Hematopoietic multipotent progenitor cell treated with erythropoietin and hydrocortisone succinate and interleukin-3 and kit ligand, for 17 days (in vitro differentiated cells): ENCODE measurements around the gene IDS.
"Not testable (repeated sequence)": the region's sequence is repeated elsewhere in the genome, so short reads cannot be mapped to it uniquely, and the experiment has no call there.

Experiments
- DNase-seq: peaks from one replicate; pipeline ENCODE4 v3.0.0-alpha.2; 2015; ENCODE audit warnings: low spot score

Gene IDS

DNA sequence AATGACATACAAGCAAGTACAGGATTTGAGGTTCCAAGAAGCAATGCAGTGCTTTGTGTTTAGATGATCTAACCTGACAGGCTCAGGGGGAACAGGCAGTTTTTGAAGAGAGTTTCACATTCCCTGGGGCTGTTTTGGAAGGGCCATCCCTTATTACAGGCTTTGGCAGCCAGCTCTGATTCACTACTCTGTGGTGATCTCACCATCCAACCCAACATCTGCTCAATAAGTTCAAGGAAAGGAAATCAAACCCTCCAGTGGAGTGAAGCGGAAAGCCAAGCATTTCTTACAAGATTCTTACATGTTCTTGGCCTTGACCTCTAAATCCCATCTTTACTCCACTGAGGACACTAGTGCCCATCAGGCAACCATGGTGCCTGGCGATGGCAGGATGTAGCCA lies 7.5 kb downstream of the IDS start:
- no peak for DNase-seq

DNA sequence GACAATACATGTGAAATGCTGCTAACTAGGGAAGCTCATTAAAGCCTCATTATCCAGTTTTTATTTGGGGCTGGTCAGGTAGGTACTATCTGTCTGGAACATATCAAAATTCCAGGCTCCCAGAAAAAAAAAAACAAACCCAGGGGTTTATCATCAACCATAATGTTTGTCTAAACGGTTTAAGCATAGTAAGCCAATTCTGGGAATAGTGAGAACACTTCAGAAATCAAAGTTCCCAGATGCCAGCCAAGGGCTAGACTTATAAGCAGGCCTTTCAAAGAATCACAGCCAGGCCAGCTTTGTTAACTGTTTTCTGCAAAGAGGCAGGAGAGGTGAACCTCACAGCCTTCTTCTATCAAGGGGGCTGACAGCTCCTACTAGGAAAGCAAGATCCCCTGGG lies 8.1 kb downstream of the IDS start:
- DNase-seq, result no peak

DNA sequence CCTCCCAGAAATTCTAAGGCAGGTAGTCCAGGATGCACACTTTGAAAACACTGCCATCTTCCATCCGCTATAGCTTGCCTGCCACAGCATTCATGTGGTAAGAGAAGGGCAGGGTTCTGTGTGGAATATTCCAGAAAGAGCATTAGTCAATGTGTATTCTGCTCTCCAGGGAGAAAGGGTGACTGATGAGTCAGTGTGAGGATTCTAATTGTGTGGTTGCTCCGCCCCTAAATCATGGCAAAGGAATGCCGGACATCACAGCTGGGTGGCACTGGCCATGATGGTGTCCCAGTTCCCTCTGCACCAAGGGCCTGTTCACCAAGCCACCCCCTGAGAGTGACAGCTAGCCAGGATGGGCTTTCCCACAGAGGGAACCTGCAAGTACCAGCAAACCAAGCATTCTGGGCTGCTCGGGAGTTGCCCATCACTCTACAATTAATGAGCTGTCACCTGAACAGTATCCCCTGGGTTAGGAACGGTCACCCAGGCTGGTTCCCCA lies 9.5 kb downstream of the IDS start:
- DNase-seq, result no peak

DNA sequence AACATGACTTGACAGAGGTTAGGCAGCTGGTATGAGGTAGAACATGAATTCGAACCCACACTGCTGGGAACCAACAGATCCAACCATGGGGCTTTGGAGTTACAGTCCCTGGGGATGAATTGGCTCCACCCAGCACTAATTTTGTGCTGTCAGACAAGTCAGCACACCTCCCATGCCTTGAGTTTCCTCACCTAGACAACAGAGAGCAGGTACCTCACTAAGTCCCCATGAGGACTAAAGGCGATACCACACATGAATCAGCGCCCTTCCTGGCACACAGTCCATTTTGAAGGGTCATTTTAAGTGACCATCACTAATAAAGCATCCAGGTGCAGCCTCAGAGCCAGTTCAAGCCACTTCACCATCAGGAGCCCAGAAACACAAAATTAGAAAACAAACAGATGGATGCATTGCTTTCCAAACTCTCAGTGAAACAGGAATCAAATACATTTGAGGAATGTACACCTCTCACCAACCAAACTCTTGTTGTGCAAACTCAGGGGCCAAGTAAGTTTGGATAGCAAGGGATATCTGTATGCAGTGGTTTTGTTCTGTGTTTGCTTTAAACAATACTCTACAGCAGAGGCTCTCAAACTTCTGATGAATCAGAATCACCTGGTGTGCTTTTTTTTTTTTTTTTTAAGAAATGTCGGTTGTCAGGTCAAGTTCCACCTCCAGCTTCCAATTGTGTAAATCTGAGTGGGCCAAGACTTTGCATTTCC lies 10.1 kb downstream of the IDS start:
- no peak for DNase-seq

DNA sequence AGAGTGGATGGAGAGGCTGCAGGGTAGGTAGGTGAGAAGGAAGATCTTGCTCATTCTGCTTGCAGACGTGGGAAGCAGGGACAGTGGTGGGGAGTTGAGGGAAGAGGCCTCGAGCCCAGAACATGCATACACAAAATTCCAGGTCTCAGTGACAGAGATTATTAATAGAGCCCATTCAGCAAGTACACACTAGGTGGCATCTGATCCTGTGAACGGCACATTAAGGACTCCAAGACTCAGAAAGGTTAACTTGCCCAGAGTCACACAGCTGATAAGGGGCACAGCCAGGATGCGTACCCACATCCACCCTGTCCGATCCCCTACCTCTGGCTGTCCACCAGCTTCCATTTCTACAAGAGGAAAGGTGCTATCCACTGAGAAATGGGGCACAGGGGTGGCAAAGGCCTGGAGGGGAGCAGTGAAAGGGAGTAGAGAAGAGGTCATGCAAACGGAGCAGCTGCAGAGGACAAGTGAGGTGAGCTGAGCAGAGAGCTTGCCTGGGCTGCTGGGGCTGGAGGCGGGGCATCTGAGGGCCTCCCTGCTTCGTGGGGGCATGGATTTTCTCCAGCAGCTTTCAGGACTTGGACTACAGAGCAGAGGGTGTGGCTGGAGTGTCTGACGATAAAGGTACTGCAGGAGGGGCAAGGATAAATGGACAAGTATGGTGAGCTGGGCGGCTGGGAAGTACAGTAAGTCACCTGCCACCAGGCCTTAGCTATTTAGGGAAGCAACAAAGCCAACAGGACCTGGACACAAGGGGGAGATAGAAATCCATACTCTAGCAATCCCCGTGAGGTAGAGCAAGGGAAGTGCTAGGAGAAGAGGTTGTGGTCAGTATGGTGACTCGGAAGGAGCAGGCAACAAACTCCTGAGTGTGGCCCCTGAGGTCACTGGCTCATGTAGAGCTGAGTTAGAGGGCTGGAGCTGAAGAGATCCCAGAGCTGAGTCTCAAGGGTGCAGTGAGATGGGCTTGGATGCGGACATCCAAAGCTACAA lies 11.2 kb downstream of the IDS start:
- peak; percentile 10 for DNase-seq

DNA sequence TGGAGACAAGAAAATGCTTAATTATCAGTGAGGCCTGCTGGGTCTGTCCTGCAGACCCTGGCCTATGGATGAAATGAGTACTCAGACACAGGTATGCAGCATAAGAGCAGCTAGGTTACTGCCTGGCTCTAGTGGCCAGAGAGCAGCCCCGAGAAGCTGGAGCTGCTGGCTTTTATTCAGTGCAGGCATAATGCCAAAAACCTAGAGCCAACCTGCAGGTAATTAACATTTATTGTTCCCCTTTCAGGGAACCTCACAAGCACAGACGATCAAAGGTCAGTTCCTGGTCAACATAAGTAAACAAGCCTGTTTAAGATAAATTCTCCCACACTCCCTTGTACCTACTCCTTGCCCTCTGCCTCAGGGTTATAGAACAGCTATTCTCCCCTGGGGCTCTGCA lies 13.3 kb downstream of the IDS start:
- no peak for DNase-seq

DNA sequence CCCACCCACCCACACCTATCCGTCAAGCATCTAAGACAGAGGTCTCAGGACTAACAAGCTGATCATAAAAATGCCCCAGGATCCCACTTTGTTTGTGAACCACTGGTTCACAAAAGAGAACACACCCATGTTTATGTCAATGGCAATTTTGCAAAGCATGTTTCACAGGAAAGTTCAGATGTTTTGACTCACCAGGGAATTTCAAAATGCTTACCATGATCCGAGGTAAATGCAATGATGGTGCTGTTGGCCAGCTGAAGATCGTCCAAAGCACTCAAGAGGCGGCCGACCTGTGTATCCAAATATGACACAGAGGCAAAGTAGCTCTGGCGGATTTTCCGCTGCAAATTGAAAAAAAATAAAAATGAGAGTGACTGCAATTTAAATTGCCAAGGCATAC lies 15.0 kb downstream of the IDS start:
- DNase-seq, result no peak

DNA sequence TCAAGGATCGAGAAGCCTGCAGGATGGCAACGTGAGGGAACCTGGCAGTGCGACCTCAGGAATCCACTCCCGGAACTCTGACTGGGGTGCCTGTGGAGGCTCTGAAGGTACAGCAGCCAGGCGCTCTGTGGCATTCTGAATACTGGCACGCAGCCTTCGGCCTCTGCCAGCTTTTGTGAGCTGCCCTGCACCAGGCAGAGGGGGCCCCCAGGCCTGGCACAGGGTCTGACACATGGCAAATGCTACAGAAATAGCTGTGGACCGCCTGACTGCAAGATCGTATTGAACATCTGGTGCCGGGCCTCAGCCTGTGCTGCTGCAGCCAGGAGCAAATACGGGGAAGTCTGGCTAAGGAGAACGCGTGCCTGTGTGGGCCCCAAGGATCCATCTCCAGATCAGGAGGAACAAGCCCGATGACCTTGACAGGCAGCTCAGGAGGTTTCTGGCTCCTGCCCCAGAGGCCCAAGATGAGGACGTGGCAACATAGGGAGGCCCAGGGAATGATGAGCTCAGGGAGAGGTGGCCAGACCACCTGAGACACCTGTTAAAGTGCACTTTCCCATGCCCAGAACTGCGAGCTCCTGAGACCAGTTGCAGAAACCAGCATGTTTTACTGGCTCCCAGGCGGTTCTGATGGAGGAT lies 16.6 kb downstream of the IDS start:
- DNase-seq, result not testable (repeated sequence)

DNA sequence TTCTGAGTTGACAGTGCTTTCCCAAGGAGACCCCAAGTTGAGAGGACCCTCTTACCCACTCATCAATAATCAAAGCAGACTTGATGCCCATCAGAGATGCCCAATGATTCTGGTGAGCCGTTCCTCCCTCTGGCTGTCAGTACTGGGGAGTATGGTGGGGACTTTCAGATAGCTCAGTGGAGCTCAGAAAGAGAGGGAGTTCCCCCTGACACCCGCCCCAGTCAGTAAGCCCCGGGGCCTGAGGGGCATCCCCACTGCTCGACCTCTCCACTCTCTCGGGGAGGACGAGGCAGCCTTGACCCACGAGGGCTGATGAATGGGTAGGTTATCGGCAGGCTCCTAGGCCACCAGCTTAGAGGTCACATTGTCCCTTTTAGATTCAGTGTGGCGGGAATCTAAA lies 17.1 kb downstream of the IDS start:
- DNase-seq, result not testable (repeated sequence)

DNA sequence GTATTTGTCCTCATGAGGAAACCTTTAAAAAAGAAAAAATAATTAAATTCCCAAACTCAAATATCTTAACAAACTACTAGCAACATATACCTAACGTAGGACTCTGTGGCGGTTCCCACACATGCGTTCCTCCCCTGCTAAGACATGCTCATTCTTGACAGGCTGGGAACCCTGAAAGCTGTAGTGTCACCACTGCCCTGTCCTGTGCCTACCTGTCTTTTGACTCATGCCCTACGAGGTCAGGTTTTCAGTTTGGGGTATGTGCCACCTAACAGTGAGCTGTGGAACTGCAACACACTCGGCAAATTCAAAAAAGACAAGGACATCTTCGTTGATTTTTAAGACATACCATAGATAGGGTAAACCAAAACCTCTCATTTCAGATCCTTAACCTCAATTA lies 17.8 kb downstream of the IDS start:
- DNase-seq, result no peak

DNA sequence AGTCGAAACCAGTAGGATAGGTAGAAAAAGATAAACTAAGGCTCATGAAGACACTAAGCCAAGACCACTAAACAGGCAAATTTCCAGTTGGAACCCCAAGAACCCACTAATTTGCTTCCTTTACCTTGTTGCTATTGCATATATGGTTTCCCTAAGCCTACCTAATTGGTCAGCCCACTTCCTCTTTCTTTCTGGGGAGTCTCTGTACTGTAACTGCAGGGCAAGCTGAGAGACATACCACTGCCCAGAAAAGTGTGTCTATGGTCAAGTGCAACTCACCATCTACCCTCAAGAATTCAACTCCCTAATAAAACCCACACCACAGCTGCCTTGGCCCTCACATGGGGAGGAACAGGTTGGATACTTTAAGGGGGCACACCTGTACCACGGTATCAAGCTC lies 28.6 kb downstream of the IDS start:
- DNase-seq, result no peak

DNA sequence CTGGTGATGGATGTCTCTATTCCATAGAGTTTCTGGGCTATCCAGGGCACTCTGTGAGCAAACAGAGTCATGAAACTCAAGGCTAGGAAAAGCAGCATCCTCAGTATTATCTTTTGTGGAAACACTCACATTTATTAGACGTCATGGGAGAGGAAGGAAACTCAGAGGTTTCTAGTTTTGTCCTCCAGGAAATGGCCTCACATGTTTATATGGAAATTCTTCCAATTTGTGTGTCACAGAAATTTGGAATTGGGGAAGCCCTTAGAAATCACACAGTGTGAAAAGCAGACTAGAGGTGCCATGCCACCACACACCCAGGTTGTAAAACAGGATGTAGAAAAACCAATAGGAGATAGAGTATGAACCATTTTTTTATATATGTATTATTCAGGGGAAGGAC lies 31.1 kb downstream of the IDS start:
- DNase-seq, result no peak

DNA sequence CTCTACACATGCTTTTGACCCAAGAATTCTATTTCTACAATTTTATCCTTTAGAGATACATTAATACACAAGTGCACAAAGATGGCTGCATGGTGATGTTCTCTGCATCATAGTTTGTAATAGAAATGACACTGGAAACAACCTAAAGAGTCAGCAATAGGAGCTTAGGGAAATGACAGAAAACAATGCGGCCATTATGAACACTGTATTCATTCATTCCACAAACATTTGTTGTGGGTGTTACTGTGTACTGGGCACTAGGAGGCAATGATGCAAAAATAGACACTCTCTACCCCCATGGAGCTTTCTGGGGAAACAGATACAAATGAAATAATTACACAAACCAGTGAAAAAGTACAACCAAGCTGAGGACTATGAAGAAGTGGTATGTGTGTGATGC lies 32.0 kb downstream of the IDS start:
- DNase-seq, result no peak

DNA sequence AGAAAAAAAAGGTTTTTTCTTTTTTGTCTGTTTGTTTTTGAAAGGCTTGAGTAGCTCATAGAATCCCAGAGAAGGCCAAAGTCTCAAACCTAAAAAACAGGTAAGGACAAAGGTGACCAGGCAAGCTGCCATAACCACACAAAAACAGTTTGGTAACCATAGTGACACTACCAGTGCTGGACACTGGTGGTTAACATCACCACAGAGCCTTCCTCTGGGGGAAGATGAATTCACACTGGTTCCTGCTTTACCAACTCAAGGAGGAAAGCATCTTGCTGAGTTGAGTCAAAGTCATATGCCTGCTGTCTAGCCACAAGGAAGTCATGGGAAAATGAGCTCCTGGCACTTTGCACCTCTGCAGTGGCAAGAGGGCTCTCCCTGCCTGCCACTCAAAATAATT lies 32.5 kb downstream of the IDS start:
- DNase-seq, result no peak

DNA sequence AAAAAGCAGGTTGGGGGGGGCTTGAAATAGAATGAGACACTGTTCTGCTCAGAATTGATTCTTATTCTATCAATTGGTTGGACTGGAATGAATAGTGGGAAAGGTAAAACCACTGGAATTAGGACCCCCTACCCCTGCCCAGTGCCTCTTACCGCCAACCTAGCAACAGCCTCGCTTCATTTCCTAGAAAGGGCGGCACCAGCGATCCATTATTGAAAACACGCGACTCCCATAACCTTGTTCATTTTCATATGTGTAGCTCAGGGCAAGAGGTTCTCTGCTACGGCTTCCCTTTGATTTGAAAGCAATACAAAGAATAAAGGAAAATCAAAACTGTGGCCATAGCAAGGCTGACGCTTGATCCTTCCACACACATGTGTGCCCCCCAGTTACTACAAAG lies 33.7 kb downstream of the IDS start:
- no peak for DNase-seq

DNA sequence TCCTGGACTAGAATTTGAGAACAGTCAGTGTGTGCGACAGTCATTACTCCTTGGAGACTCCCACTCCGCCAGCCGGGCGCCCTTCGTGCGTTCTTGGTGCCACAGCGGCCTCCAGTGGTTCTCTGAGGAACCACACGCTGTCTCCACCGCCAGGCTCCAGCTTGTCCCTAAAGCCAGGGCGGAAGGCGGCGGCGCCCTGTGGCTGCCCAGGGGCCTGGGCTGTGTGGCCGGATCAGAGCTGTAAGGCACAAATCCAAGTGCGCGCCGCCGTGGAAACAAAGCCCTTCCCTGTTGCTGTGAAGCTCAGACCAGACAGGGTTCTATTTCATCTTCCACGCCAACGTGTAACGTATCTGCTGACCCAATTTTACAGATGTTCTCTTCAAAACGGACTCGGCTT lies 34.2 kb downstream of the IDS start:
- DNase-seq, result peak; percentile 48

DNA sequence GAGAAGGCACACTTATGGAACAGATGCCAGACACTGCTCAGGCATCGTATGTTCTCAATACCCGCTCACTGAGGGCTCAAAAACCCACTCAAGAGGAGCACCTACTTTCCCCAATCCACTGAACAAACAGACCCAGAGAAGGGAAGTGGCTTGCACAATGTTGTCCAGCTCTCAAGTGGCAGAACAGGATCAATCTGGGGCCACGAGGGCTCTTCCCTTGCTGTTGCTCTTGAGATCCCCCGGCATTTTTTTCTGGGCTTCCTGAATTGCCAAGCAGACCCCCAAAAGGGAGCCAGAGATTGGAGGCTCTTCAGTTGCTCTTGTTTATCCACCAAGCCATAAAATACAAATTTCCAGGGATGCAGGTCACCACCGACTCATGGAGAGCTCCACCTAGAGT lies 35.7 kb downstream of the IDS start:
- DNase-seq, result no peak

DNA sequence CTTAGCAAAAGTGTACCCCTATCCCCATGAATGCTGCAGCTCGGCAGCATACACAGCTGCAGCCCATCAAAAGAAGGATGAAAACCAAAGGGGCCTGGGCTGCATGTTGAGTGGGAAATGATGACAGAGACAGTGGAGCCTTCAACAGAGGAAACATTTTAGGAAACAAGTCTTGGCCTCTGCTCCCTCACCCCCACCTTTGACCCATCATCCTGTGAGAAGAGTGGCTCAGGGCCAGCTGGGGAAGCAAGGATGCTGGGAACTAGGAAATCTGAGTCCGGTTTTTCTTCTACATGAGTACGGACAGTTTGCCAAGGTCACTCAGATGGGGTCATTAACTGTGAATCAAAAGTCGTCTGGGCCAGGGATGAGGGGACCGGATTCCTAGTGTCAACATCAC lies 37.2 kb downstream of the IDS start:
- no peak for DNase-seq

DNA sequence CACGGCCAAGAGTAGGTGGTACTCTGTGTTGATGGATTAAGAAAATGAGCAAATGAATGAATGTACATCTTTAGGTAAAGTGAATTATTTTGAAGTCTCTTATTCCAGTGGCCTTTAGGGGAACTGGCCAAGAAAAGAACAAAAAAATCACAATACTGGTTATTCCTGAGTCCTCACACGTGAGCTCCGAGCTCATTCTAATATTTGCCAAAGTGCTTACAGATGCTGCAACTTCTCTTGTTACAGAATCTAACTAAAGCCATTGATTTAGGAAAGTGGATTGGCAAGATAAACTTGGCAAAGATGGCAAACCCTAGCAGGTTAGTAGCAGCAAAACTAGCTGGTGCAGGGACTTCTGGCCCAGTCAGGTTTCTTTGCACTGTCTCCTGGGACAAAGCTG lies 37.6 kb downstream of the IDS start:
- DNase-seq, result no peak

DNA sequence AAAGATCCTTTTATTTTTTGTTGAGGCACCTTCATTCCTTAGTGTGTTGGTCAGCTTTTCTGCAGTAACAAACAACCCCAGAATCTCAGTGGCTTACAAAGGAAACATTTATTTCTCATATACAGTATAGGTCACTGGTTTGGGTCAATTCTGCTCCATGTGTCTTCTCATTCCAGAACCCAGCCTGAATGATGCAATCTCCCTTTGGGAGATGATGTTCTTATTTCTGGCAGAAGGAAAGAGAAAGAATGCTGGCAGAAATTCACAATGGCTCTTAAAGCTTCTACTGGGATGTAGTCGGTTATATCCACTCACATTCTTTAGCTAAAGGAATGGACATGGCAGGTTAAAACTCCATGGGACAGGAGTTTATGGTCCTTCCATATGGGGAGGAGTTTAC lies 42.3 kb downstream of the IDS start:
- DNase-seq, result no peak

DNA sequence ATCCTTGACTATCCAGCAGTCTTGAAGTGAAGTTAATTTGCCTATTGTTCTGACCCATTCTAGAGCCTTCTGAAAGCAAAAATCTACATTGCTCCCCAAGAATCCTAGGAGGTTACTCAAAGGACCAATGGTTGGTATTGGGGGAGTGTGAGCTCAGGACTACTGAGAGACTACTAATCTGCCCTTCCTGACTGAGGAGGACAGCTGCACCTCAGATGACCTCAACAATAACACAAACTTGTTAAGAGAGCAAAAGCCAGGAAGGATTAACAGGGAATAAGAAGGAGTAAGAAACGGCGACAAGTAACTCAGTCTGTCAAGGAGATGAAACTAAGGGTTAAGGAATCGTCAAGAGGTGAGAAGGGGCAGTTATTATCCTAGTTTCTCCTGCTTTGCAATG lies 43.4 kb downstream of the IDS start:
- DNase-seq, result no peak

DNA sequence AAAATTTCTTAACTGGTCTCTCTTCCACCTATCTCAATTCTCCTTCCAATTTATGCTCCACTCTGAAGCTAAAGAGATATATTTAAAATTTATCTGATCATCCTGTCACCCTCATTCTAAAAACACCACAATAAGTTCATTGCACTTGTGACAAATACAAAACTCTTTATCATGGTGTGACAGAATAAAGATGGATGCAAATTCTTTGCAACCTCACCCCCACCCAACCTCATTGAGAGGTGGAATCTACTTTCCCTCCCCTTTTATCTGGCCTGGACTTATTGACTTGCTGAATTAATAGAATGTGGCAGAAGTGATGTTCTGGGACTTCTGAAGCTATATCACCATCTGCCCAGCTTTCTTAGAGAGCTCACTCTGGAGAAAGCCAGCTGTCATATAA lies 46.5 kb downstream of the IDS start:
- no peak for DNase-seq
